ENCODE data around the gene AATF.

DNA sequence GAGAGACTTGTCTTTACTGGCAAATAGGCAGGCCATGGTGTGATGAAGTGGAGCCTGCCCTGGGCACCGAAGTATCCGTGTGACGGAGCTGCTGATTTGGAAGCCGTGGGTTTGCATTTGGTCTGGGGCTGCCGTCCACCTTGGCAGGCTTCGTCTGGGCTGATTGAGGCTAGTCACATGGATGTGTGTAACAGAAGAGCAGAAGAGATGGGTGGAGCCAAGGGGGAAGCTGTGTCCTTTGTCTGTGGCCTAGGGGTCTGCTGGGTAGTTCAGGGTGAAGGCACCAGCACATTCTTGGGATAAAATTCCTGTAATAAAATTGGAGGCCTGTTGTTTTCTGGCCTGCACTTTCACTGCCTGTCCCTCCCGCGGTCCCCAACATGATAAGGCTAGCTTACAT is 106.1 kb downstream of the AATF start:
- TF ChIP-seq CTCF (IDR thresholded peaks at IDR 0.05) (no peak), EZH2phosphoT487 (IDR thresholded peaks at IDR 0.05) (no peak)
